Stromal cell of bone marrow (primary cell): ENCODE measurements around the gene ARHGEF10L.
A peak's percentile ranks its signal among the peaks of the same experiment; 100 is the strongest.

Experiments used
- DNase-seq: peaks from one replicate; pipeline ENCODE4 v3.0.0-alpha.2; 2012; ENCODE audit warnings: low read depth

ARHGEF10L gene

DNA sequence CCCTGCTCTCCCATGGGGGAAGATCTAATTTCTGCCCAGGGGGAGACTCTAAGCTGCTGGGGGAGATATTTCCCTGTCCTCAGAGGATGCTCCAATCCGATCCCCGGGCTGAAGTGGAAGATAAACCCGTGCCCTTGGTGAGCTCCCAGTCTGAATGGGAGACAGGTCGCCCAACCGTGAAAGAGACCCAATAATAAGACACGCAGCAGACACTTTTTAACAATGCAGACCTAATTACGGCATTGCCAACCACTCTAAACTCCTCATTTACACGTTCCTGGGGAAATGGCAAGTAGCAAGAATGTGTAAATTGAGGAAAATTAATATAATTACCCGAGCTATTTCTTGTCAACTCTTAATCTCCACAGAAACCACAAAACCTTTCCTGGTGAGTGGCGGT, 166.9 kb downstream of the ARHGEF10L start:
- DNase-seq = no peak

GRCh38 chr1:17709981-17710380, 170.5 kb downstream of the ARHGEF10L start:
- no peak for DNase-seq

DNA sequence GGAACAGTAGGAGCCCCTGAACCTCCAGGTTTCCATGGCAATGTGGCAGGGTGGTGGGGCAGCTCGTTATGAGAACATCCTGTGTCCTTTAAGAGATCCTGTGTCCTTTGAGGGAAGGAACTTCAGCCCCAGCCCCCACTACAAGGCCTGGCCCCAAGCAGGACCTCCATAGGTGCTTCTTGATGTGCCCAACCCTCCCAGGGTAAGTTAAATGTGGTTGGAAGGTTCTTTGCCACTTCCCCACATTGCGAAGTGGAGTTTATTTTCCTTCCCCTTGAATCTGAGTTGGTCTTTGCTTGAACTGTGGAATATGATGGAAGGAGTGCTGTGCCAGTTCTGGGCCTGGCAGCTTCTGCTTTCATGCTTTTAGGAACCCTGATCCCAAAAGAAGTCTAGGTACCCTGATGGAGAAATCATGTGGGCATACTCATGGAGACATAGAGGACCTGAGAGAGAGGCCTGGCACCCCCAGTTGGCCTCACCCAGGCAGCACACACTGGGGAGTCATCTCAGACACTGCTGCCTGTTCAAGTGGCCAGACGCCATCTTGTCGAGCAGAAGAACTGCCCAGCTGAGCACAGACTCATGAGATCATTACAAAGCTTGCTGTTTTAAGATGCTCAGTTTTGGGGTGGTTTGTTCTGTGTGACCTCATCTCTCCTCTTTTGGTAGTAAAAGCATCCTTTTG, 171.5 kb downstream of the ARHGEF10L start:
- no peak for DNase-seq

DNA sequence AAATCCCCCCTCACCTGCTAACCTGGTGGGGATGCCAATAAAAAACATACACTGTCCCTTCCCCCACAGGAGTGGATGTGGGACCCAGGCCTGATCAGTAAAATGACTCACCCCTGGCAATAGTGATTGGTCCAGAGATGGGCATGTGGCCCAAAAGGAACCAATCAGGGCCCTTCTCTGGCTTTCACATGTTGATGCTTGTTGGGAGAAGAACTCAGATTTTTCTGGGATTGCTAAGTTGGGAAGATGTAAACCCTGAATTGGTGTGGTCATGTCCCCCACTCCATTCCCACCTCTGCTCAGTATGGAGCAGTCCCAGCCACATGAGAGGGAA, 172.0 kb downstream of the ARHGEF10L start:
- DNase-seq = no peak

DNA sequence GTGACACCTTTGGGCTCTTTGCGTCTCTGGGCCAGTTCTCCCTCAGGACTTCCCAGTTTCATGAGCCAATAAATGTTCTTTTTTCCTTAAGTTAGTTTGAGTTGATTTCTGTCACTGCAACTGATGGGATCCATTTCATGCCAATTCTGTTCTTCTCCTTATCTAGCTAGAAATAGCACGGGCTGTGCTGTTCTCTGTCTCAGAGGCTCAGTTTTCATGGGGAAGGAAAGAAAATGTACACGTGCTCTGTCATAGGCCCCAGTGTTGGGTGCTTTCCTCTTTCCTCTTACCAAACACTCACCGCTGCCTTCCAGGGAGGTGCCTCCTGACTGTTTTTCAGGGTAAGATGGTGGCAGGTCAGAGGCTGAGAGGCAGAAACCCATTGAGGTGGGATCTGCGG, 172.4 kb downstream of the ARHGEF10L start:
- DNase-seq = no peak

- DNase-seq = no peak
Measured at GRCh38 chr1:17713993-17714392, 174.5 kb downstream of the ARHGEF10L start.

GRCh38 chr1:17717594-17718535, 178.4 kb downstream of the ARHGEF10L start:
- DNase-seq = no peak

- DNase-seq = peak; percentile 10
Measured at GRCh38 chr1:17719874-17720273, 180.4 kb downstream of the ARHGEF10L start.

GRCh38 chr1:17721444-17721843, 181.9 kb downstream of the ARHGEF10L start:
- DNase-seq = no peak

GRCh38 chr1:17723684-17724083, 184.2 kb downstream of the ARHGEF10L start:
- DNase-seq = no peak

DNA sequence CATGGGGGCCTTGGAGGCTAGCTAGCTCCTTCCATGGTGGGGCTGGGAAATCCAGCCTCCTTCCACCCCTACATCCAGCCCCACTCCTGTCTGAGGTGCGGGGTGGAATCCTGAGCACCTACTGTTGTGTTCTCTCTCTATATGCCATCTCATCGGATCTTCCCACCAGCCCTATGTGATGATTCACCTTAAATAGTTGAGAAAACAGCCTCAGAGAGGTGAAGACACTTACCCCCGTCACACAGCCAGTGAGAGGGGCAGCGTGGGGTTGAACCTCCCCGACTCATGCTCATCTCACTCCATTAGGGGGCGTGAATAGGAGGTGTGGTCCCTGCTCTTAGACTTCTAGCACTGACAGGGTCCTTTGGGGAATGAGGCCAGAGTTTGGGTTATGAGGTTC, 184.7 kb downstream of the ARHGEF10L start:
- DNase-seq = no peak

DNA sequence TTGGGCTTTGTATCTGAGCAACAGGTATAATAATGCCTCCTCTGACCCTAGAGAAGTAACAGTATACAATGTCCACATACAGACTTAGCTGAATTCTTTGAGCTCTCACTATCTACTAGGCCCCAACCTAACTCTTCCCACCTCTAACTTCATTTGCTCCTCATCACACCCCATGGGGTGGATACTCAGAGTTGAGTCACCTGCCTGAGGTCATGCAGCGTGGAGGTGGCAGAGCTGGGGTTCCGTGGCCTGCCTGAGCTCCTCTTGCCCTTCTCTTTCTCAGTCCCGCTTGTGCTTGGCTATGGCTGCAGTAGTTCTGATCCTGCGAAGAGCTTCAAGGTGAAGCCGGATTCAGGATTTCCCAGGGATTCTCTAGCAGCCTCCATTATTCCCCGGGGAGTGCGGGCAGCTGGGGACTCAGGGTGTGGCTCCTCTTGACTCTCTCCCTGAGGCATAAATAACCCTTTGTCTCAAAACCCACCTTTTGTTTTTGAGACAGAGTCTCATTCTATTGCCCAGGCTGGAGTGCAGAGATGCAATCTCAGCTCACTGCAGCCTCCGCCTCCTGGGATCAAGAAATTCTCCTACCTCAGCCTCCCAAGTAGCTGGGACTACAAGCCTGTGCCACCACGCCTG, 185.7 kb downstream of the ARHGEF10L start:
- DNase-seq = no peak

GRCh38 chr1:17725811-17726582, 186.5 kb downstream of the ARHGEF10L start:
- no peak for DNase-seq

DNA sequence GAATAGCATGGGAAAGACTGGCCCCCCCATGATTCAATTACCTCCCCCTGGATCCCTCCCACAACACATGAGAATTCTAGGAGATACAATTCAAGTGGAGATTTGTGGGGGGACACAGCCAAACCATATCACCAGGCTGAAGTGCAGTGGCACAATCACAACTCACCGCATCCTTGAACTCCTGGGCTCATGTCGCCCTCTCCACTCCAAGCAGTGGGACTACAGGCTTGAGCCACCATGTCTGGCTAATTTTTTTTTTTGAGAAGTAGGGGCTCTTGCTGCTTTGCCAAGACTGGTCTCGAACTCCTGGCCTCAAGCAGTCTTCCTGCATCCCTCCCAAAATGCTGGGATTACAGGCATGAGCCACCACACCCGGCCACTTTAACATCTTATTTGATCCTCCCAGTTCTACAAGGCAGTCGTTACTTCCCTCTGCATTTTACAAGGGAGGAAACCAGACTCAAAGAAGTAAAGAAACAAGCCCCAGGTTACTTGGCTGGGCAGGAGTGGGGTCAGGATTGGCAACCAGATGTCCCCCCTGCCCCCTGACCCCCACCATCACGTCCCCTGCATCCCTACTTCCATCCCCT, 188.7 kb downstream of the ARHGEF10L start:
- no peak for DNase-seq

DNA sequence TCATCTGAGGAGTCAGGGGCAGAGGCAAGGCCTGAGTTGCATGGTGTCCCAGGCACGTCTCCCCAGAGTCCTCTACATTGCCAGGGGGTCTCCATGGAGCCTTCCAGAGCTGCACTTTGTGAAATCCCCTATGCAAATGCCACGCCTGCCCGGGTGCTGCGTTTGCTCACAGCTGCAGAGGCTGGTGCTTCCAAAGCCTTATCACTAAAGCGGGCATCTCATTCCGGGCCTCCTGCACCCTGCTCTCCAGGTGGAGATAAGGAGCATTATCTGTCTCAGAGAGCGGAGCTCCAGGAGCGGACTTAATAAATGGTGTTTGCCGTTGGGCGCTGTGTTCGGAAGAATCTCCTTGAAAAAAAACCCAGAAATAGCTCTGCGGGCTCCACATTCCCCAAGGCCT, 189.8 kb downstream of the ARHGEF10L start:
- DNase-seq = no peak

DNA sequence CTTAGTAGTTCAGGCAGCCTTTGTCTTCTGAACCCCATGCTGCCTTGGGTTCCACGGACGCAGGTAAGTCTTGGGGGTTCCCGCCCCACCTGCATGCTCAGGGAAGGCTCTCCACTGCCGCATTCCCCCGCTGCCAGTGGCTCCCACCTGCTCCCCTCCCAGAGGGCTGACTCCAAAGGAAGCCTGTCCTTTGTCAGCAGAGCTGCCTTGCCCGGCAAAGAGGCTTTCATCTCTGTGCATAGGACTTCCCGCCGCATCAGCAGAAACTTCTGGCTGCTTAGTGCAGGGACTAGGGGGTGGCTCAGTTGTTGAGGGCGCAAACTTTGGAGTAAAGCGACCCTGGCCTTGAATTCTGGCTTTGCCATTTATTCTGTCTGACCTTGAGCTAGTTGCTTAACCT, 190.4 kb downstream of the ARHGEF10L start:
- DNase-seq = no peak

GRCh38 chr1:17731460-17731859, 192.0 kb downstream of the ARHGEF10L start:
- no peak for DNase-seq

- peak; percentile 44 for DNase-seq
Measured at GRCh38 chr1:17732475-17732874, 193.0 kb downstream of the ARHGEF10L start.

DNA sequence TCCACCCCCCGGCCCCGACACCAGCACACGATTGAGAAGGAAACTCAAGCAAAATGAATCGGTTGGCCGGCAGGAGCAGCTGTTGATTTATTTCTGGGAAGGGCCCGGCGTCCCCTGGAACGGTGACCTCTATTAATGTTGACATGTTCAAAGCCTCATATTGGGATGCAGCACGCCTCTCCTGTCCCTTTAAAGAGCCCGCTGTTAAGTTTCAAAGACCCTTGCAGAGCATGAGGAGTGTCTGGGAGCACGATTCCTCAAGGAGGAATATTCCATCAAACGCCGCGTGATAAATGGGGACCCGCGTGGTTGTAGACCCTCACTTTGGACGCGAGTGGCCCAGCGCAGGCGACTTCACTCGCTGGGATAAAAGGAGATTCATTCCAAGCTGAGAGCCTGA, 194.2 kb downstream of the ARHGEF10L start:
- no peak for DNase-seq

DNA sequence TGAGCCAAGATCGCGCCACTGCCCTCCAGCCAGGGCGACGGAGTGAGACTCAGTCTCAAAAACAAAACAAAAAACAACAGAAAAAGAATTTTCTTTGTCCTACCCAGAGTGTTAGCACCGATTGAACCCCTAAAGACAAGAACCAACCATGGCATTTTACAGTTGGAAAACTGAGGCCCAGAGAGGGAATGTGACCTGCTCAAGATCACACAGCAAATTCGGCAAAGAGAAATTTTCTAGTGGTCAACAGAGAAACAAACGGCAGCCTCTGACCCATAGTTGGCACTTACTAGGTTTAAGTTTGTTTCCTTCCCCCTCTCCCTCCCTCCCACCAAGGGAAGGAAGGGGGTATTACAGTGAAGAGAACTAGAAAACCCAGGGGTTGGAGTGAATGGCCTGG, 195.1 kb downstream of the ARHGEF10L start:
- DNase-seq = no peak

DNA sequence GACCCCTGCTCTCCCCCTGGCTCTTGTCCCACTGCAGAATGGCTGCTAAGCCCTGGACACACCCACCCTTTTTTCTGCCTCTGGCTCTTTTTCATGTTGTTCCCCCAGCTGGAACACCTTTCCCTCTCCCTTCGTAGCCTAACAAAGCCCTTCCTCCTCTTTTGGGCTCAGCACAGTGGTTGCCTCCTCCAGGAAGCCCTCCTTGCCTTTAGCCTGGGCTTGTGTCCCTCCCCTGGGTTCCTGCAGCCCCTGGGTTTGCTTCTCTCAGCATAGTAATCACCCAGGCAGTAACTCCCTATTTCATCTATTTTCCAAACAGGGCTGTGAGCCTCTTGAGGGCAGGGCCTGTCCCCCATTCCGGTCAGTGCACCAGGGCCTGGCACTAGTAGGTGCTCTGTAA, 195.8 kb downstream of the ARHGEF10L start:
- DNase-seq = no peak

DNA sequence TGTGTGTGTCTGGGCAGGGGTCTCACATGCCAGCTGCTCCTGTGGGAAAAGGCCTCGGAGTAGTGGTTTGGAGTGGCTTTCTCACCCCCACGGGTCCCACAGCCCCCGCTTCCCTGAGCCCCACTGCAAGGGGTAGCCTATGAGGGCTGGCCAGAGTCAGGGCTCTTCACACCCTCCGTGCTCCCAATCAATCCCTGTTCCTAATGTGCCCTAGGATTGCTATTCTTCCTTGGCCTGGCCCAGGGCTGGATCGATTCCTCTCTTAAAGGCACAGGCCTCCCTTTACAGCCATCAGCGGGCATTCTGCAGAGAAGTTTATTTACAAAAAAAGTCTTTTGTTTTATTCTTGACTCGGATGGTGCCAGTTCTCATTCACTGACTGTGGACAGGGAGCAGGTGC, 196.3 kb downstream of the ARHGEF10L start:
- DNase-seq = no peak
